OCI-M2 (cell line): Measurements from ENCODE around the gene NID1.
"Not testable (repeated sequence)": the region's sequence is repeated elsewhere in the genome, so short reads cannot be mapped to it uniquely, and the experiment has no call there.

Experiments
- DNase-seq: peaks from one replicate; lab custom pipeline; 2025; ENCODE audit not compliant: unreplicated experiment; lab: John Stamatoyannopoulos, UW

The NID1 gene

DNA sequence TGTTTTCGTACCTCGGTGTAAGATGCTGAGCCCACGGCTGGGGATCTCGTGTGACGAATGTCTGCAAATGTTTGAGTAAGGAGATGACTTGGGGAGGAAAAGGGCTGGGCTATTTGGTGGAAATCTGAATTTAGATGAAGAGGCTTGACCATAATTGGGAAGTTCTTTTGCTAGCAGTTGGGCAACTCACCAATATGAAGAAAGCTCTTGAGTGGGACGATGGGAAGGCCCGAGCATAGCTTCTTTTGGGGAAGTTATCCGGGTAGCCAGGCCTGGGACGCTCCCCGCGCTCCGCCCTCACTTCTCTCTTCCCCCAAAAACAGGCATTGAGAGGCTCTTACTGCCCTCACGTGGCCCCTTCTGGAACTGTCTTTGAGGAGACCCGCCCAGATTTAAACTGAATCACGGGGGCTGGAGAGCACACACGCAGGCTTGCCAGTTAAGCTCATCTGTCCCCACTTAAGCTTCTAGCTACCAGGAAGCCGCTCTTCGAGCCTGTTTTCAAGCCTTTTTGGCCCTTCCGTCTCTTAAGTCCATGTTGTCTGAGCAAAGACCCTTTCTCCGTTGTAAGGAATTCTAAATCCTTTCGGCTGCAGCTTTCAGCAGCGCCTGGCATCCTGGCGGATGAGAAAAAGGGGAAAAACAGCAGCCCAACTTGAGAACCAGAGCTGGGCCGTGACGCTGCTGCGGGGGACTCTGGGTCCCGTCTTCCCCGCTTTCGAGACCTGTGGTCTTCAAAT lies 93.1 kb downstream of the NID1 start:
- peak; percentile 79 for DNase-seq

DNA sequence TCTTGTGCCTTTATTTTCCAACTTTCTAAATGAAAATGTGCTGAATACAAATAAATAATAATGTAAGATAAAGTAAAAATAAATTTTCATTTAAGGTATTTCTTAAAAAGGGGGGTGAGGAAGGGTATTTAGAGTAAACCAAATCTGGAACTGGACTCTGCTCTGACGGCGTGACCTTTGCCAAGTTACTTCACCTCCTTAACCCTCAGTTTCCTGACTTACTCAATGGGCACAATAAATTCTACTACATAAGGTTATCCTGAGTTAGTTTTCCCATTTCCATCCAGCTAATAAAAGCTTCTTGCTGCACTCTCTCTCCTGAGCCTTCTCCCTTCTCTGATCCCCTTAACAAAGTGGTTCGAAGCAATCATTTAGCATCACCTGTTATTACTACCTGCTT lies 93.9 kb downstream of the NID1 start:
- no peak for DNase-seq

DNA sequence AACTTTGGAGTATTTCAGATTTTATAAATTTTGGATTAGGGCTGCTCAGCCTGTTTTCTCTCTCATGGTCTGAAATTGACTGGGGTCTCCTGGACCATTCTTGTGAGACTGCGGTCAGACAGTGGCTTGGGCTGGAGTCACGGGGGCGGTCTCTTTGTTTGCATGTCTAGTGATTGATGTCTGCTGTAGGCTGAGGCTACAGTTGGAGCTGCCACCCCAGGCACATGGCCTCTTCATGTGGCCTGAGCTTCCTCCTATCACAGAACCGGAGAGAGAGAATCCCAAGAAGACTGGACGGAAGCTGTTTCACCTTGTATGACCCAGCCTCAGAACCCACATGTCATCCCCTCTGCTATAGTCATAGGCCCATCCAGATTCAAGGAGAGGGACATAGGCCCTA lies 96.1 kb downstream of the NID1 start:
- no peak for DNase-seq

DNA sequence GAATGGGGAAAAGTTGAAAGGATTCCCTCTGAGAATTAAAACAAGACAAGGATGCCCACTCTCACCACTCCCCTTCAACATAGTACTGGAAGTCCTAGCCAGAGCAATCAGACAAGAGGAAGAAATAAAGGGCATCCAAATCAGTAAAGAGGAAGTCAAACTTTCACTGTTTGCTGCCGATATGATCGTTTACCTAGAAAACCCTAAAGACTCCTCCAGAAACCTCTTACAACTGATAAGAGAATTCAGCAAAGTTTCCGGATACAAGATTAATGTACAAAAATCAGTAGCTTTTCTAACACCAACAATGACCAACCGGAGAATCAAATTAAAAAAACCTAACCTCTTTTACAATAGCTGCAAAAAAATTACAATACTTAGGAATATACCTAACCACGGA lies 98.8 kb downstream of the NID1 start:
- not testable (repeated sequence) for DNase-seq

DNA sequence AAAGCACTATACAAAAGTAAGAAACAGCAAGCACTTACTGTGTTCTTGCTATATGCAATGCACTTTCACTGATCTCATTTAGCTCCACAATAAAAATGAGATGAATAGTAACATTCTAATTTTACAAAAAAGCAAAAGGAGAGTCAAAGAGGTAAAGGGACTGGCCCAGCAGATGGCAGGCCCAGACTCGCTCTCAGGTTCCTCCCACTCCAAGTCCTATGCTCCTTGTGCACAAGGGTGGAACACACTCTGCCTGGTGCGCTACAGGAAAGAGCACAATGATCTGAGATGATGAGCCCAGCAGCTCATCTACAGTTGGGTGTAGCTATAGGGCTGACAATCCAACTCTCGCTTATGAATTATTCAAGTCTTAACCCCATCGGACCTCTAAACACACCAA lies 104.1 kb downstream of the NID1 start:
- no peak for DNase-seq

DNA sequence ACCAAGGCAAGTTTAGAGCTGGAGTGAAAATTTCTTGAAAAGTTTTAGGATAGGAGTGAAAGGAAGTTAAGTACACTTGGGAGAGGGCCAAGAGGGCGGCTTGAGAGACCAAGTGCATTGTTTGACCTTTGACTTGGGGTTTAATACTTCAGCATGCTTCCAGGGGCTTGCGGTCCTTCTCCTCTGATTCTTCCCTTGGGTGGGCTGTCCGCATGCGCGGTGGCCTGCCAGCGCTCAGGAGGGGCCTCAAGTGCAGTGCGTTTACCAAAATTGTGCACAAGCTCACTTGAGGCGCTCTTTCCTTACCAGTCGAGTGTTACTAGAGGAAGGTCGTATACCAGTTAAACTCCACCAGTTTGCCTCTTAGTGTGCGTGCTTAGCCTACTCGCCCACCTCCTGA lies 106.9 kb downstream of the NID1 start:
- no peak for DNase-seq

DNA sequence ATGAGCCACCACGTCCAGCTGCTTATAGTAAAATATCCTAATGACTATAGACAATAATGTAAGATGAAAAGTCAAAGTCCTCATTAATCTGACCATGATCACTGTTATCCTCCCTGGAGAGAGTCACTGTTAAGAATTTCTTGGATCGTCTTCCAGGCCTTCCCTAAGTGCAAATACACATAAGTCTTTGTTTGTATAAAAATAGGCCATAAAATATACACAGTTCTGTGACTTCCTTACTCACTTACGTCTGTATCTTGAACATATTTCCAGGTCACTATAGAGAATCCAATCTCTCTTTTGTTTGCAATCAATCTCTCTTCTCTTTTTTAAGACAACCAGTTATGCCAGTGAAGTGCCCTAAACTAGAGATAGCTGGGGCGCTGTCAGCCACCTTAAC lies 109.1 kb downstream of the NID1 start:
- no peak for DNase-seq

DNA sequence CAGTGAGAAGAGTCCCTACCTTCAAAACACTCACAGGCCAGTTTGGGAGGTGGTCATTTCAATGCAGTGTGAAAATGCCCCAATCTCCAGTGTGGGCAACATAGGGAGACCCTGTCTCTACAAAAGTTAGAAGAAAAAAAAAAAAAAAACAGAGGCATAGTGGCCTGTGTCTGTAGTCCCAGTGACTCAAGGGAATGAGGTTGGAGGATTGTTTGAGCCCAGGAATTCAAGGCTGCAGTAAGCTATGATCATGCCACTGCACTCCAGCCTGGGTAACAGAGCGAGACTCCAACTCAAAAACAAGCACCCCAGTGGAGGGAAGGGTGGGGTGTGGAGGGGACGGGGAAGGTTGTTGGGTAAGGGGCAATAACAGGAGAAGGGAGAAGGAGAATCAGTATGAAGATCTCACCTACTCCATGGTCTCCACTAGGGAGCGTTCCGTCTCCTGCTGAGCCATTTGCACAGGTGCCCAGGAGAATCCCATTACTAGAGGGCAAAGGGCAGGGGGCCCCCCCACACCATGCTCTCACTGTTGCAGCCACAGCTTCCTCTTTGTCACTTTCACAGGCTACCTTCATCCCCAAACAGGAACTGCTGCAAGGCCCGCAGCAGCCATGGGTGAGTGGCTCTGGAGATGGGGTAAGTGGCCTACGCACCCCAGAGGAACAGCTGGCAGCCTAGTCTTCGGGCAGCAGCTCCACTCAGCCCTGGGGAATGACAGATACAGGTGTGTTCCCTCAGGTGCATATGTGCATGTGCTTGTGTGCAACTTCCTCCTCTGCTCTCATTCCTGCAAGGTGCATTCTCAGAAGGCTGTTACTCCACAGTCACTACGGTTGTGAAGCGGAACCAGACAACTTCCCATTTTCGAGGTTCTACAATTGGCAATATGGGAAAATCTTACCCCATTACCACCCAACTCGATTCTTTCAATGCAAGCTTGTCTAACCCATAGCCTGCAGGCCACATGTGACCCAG lies 110.3 kb downstream of the NID1 start:
- DNase-seq: no peak

DNA sequence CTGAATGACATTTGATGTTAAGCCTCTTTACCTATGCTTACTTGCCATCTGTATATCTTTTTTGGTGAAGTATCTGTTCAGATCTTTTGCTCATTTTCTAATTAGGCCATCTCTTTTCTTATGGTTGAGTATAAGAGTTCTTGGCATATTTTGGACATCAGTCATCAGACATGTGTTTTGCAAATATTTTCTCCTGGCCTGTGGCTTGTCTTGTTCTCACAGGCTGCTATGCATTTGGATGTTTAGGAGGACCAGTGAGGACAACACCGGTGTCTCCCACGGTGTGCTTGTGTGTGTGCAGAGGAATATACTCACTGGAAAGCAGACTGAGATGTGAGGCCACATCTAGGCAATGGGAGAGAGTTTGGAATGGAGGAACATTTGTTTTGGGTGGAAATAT lies 111.1 kb downstream of the NID1 start:
- DNase-seq: no peak

DNA sequence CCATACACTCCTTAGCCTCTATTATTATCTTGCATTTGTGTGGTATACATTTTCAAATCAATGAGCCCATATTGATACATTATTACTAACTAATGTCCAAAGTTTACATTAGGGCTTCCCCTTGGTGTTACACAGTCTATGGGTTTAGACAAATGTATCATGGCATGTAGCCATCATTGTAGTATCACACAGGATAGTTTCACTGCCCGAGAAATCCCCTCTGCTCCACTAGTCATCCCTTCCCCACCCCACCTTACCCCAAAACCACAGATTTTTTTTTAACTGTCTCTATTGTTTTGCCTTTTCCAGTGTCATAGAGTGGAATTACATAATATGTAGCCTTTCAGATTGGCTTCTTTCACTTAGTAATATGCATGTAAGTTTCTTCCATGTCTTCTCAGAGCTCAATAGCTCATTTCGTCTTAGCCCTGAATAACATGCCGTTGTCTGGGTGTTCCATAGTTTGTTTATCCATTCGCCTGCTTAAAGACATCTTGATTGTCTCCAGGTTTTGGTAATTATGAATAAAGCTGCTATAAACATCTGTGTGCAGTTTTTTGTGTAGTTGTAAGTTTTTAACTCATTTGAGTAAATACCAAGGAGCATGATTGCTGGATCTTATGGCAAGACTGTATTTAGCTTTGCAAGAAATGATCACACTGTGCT lies 111.8 kb downstream of the NID1 start:
- DNase-seq: no peak

DNA sequence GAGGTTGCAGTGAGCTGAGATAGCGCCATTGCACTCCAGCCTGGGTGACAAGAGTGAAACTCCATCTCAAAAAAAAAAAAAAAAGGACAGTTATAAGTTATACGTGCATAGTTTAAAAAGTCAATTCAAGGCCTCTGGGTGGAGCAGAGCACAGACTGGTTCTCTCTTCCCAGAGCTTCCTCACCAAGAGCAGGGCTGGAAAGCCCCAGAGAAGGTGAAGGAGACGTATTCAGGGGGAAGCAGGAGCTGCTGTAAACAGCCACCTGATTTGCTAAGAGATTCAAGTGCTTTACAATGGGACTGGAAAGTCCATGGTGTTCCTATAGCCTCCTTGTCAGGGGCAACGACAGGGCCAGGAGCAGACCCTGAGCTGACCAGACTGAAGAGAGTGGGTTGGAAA lies 113.2 kb downstream of the NID1 start:
- DNase-seq: no peak

DNA sequence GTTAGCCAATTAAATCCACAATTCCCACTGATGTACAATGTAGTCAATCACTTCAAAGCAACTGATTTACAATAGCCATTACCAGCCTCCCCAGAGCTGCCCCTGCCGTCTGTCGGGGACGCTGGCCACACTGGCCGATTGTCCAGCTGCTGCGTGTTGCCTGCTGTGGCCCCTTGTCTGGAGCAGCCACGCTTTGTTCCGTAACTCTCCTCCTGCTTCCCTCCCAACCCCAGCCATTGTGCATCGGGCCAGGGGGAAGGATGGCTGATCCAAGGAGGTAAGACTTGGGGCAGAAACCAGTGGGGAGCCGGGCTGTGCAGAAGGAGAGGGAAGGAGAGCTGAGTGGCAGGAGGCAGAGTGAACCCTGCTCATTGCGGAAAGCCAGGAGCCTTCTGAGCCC lies 114.6 kb downstream of the NID1 start:
- DNase-seq: no peak

DNA sequence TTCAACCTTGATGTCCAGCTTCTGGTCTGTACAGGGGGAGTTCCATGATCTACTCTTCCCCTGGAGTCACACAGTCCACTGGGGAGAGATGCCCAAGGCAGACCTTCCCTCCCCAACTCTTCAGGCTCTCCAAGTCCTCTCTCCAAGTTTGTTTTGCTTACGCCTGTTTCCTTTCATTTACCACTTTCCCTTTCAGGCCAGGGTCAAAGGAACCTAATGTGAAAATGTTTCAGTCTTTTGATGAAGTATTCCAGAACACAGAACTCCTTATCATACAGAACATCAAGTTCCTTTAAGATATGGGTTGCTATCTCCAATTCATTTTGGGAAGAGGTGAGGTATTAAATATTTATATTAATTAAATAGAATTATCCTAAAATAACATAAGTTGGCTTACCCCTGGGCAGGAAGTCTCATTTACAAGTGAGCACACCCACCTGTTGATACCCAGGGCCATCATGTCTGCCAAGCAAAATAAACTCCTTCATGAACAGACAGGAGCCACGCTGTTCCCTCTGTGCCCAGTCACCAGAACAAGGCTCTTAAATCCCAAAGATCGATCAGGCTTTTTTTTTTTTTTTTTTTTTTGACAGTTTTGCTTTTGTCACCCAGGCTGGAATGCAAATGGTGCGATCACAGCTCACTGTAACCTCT lies 116.0 kb downstream of the NID1 start:
- no peak for DNase-seq

DNA sequence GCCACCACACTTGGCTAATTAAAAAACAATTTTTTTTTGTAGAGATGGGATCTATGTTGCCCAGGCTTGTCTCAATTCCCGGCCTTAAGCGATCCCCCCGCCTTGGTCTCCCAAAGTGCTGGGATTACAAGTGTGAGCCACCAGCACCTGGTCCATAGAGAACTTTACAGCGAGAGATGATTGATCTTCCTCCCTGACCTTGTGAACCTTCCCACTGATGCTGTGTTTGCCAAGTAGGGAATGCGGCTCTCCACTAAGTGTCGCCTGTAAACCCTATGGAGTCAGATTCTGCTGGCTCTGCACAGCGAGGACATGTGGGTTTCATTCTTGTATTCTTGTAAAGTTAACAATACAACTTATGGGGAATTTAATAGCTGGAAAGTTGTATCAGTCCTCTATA lies 116.9 kb downstream of the NID1 start:
- DNase-seq: no peak

DNA sequence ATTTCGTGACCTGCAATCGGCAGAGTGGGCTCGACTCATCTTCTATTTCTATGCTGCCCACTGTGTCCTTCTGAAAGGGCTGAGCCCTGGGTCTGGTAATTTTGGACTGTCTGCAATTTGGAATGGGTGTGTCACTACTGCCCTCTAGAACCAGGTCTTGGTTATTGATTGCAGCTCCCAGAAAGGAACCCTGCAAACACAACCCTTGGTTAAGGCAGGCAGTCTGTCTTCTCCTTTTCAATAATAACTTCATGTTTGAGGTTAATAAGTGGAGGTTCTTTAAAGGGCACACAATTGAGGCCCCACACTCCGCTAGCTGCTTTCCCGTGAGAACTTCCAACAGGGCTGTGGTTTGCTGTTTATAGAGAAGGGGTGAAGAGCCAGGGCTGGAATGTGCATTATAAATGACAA lies 118.3 kb downstream of the NID1 start:
- no peak for DNase-seq

DNA sequence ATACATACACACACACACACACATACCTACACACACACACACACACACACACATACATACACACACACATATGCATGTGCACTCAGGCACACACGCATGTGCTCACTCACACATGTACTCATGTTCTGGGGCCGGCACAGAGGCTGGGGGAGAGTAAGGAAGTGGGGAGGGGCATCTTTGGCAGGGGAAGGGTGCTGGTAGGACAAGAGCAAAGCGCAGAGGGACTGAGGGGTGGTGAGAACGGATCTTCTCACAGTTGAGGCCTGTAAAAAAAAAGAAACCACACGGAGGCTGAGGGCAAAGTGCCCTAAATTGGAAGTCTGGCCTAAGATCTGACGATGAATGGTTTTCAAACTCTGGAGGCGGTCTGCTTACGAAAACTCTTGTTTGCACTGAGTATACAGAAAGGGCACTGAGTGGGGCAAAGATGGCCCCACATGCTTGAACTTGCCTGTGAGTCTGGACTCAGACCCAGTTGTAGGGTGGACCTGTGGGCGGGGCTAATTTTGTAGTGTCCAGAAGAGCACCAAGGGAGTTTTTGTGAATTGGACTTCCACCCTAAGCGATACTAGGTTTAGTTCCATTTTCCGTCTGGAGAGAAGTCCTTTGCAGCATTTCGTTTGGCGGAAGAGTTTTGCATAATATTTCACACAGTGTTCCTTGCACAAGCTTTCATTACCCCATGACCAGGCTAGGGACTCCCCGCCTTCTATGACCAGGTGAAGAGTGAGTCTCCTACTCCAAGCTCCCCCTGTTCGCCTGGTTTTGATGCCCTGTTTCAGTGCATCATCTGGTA lies 118.9 kb downstream of the NID1 start:
- no peak for DNase-seq

DNA sequence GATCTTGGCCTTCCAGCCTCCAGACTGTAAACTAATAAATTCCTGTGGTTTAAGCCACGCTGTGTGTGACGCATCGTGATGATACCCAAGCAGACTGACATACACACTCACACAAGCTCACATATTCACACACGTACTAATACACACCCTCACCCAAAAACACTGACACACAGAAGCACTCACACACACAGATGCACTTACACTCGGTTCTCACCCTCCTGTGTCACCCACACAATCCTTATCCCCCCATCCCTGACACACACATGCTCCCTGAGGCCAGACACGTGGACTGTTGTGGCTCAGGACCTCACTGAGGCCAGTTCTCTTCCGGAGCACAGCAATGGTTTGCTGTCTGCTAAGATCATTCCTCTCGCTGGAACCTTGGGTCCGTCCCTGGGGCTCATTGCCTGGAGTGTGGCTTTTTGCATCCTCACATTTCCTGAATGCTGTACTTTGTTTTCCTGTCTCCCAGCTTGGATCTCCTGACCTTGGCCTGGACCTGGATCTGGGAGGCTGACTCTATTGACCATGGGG lies 121.2 kb downstream of the NID1 start:
- DNase-seq: no peak

DNA sequence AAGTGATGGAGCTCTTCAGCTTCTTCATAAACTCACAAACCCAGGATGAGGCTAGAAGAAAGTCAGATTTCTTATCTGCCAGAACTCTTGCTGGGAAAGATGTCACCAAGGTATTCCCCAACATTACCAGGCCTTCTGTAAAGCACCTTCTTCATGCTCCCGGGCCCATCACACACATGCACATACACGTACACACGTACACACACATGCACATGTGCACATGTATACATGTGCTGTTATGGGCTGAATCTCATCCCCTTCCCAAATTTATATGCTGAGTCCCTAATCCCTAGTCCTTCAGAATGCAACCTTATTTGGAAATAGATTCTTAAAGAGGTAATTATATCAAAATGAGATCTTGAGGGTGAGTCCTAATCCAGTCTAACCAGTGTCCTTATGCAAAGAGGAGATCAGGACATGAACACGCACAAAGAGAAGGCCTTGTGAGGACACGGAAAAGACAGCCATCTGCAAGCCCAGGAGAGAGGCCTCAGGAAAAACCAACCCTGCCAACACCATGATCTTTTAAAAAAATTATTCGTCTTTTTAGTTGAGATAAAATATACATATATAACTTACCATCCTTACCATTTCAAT lies 121.8 kb downstream of the NID1 start:
- no peak for DNase-seq

DNA sequence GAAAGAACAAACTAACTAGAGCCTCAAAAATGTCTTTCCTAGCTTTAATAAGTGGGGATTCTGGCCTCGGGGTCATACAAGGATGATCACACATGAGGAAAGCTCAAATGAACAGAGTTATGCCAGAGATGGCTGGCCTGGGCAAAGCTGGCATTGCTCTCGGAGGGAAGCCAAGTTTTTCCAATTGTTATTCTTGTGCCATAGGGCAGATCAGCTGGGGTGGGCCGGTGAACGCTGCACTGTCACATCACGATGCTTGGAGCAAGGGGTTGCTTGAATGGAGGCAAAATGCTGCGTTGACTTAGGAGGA lies 122.3 kb downstream of the NID1 start:
- DNase-seq: no peak
